PFSK-1 (cell line): ENCODE measurements around the gene DRD3.
A peak's percentile ranks its signal among the peaks of the same experiment; 100 is the strongest.

Source experiments
- FOXP2 ChIP-seq: optimal IDR thresholded peaks from 2 replicates; pipeline ENCODE3; 2011; ENCODE audit warnings: borderline replicate concordance, control low read depth, inconsistent platforms; ENCODE audit not compliant: insufficient read depth; ENCODE audit errors: extremely low read length, extremely low read depth
- POLR2AphosphoS5 ChIP-seq: IDR thresholded peaks from 2 replicates; pipeline ENCODE4 v1.6.1; 2012; ENCODE audit warnings: low read depth, mild to moderate bottlenecking, control low read depth, low read length, moderate library complexity
- REST ChIP-seq, 2 experiments: IDR thresholded peaks; 2 replicates each; pipeline versions ENCODE4 v1.6.1 to v1.8.0; 2011 to 2012; ENCODE audit warnings: low read depth in 2 of 2, low read length in 2 of 2, control low read depth in 1 of 2, inconsistent platforms in 1 of 2, mild to moderate bottlenecking in 1 of 2, moderate library complexity in 1 of 2; ENCODE audit not compliant: insufficient read depth in 1 of 2
- SIN3A ChIP-seq: IDR thresholded peaks from 2 replicates; pipeline ENCODE4 v1.6.1; 2012; ENCODE audit warnings: mild to moderate bottlenecking, low read length, moderate library complexity, borderline replicate concordance; ENCODE audit not compliant: insufficient read depth
- TAF1 ChIP-seq: IDR thresholded peaks from 2 replicates; pipeline ENCODE4 v1.6.1; 2012; ENCODE audit warnings: low read length, control low read depth, borderline replicate concordance; ENCODE audit not compliant: insufficient read depth

The DRD3 gene

GRCh38 chr3:114192136-114192535, 13.3 kb upstream of the DRD3 start:
- no peak for TF ChIP-seq POLR2AphosphoS5
- no peak for TF ChIP-seq REST (IDR thresholded peaks at IDR 0.05; ENCODE audit: insufficient read depth in 1 of 2, low read depth in 2 of 2, low read length in 2 of 2)
- no peak for TF ChIP-seq SIN3A
- TF ChIP-seq TAF1, result no peak
- no peak for TF ChIP-seq FOXP2

- TF ChIP-seq REST (IDR thresholded peaks at IDR 0.05; ENCODE audit: insufficient read depth in 1 of 2, low read depth in 2 of 2, low read length in 2 of 2) (no peak), TAF1 (no peak), POLR2AphosphoS5 (no peak), SIN3A (no peak)
These were observed 7.6 kb upstream of the DRD3 start for GRCh38 chr3:114186501-114186900.

GRCh38 chr3:114179575-114179974, 723 bp upstream of the DRD3 start:
- TF ChIP-seq REST (IDR thresholded peaks at IDR 0.05; ENCODE audit: insufficient read depth in 1 of 2, low read depth in 2 of 2, low read length in 2 of 2), result peak in 1 of 2 experiments; percentile 74; a peak in 2 of 4 replicates
- no peak for TF ChIP-seq FOXP2

GRCh38 chr3:114176890-114177289, 2.0 kb downstream of the DRD3 start:
- TF ChIP-seq FOXP2 (no peak), REST (IDR thresholded peaks at IDR 0.05; ENCODE audit: insufficient read depth in 1 of 2, low read depth in 2 of 2, low read length in 2 of 2) (no peak)

GRCh38 chr3:114176487-114176886, 2.4 kb downstream of the DRD3 start:
- TF ChIP-seq SIN3A (no peak), REST (IDR thresholded peaks at IDR 0.05; ENCODE audit: insufficient read depth in 1 of 2, low read depth in 2 of 2, low read length in 2 of 2) (no peak), FOXP2 (no peak), TAF1 (no peak), POLR2AphosphoS5 (no peak)
